ENCODE measurements around the gene SMIM35. TPM values are rescaled to one million over a fixed set of nuclear protein-coding genes. Genes with fewer than 3 reads are reported as not detected.

SMIM35 gene
- total RNA-seq, 2 experiments from 2014 or later, result not detected

DNA sequence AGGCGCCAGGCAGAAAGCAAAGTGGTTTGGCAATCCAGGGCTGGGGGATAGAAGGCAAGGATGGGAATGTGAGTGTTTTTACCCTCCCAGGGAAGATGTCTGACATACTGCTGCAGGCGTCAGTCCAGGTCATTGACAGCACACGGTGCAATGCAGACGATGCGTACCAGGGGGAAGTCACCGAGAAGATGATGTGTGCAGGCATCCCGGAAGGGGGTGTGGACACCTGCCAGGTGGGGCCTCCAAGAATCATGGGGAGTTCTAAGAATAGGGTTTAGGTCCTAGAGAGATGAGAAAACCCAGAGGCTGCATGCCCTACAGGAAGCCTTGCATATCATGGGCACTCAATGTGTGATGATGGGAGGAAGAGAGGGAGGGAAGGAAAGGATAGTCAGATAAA, 28.3 kb upstream of the SMIM35 start:
- Mint-ChIP-seq H3K9me3 (peaks cover 2% of the 10 kb centered on the region), H3K4me1 (peaks cover 31% of the 10 kb centered on the region), H3K27me3 (peaks cover 14% of the 10 kb centered on the region), H3K36me3 (no peaks in the 10 kb centered on the region), H3K4me3 (no peak overlapping the region), H3K27ac (no peak overlapping the region)
- no peak for DNase-seq

DNA sequence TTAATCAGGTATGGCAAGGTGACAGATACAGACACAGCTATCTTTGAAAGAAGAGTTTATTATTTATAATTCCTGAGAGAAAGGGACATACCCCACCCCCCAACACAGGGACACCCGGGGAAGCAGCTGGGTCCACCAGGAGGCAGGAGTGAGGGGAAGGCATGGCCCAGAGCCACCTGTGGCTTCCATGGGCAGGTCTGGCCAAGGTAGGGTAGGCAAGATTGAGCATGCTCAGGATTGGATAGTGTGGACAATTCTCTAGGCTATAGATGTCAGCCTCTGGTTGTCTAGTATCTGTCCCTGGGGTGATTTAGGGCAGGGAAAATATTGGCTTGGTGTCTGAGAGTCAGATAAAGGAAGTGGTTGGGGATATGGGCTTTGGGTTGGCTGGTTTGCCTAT, 27.5 kb upstream of the SMIM35 start:
- DNase-seq, result no peak
- no peaks in the 10 kb centered on the region for H3K9me3 Mint-ChIP-seq
- no peak overlapping the region for H3K4me3 Mint-ChIP-seq
- H3K27ac Mint-ChIP-seq, result no peak overlapping the region
- H3K4me1 Mint-ChIP-seq, result peaks cover 28% of the 10 kb centered on the region
- no peaks in the 10 kb centered on the region for H3K36me3 Mint-ChIP-seq
- H3K27me3 Mint-ChIP-seq, result peaks cover 14% of the 10 kb centered on the region

DNA sequence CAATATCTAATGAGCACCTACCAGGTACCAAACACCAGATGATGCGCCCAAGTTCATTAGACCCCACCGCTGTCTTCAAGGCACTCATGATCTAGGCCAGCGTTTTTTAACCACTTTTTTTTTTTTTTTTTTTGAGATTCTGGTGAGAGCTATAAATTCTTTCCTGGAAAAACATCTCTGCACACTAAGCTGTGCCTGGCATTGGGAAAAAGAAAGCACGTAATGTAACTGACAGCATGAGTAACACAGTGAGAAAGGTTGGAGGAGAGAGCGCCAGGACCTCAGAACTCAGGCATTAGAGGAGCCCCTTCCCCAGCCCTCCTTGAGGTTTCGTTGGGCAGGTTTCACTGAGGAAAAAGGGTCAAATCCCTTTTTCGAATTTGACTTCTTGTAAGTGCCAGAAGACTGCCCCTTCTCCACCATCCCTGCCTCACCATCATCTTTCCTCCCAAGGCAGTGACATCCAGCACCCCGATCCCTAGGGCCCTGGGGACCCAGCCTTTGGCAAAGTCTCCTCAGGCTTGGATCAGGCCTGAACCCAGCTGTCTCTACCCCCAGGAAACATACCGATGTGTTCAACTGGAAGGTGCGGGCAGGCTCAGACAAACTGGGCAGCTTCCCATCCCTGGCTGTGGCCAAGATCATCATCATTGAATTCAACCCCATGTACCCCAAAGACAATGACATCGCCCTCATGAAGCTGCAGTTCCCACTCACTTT, 26.1 kb upstream of the SMIM35 start:
- peaks cover 19% of the 10 kb centered on the region for H3K4me1 Mint-ChIP-seq
- H3K27me3 Mint-ChIP-seq, result peaks cover 10% of the 10 kb centered on the region
- H3K27ac Mint-ChIP-seq, result no peak overlapping the region
- no peaks in the 10 kb centered on the region for H3K9me3 Mint-ChIP-seq
- H3K4me3 Mint-ChIP-seq, result no peak overlapping the region
- no peaks in the 10 kb centered on the region for H3K36me3 Mint-ChIP-seq
- DNase-seq, result no peak

DNA sequence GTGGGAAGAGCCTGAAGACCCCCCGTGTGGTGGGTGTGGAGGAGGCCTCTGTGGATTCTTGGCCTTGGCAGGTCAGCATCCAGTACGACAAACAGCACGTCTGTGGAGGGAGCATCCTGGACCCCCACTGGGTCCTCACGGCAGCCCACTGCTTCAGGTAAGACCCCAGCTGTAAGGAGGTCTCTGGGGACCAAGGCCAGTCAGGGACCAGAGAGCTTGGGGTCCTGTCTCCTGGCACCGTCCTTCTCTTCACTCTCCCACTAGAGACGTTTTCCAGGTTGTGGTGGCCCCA, 24.9 kb upstream of the SMIM35 start:
- Mint-ChIP-seq H3K27me3 (peaks cover 10% of the 10 kb centered on the region), H3K4me1 (peaks cover 8% of the 10 kb centered on the region), H3K36me3 (no peaks in the 10 kb centered on the region), H3K9me3 (no peaks in the 10 kb centered on the region), H3K27ac (no peak overlapping the region), H3K4me3 (no peak overlapping the region)
- no peak for DNase-seq

DNA sequence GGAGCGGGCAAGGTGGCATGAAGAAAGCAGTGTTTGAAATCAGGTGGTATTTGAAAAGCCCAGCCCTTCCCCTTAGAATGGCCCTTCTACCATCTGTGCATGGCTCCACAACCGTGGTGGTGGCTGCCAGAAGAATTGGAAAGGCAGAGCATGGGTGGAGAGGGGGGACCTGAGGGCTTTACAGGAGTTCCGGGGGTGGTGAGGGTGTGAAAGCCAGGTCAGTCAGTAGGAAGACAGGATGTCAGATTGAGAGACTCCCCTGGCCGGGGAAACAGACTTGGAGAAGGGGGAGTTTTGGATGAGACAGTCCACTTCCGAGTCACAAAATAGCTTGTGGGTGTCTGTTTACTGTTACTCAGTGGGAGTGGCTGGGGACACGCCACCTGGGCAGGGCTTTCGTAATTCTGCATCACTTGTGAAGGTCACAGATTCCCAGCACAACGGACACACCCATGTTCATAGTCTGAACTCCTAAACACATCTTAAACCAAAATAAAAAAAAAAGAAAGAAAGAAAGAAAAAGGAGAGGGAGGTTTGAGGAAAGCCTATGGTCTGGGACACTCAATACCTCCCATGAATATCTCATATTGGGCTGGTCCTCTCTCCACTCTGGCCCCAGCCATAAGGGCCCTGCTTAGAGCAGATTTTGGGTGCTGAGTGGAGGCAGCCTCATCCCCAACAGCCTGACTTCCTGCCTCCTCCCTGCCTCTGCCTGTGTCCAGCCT, 24.4 kb upstream of the SMIM35 start:
- H3K4me1 Mint-ChIP-seq, result peaks cover 6% of the 10 kb centered on the region
- peaks cover 10% of the 10 kb centered on the region for H3K27me3 Mint-ChIP-seq
- H3K9me3 Mint-ChIP-seq, result no peaks in the 10 kb centered on the region
- no peak overlapping the region for H3K27ac Mint-ChIP-seq
- no peak for DNase-seq
- no peaks in the 10 kb centered on the region for H3K36me3 Mint-ChIP-seq
- H3K4me3 Mint-ChIP-seq, result no peak overlapping the region

DNA sequence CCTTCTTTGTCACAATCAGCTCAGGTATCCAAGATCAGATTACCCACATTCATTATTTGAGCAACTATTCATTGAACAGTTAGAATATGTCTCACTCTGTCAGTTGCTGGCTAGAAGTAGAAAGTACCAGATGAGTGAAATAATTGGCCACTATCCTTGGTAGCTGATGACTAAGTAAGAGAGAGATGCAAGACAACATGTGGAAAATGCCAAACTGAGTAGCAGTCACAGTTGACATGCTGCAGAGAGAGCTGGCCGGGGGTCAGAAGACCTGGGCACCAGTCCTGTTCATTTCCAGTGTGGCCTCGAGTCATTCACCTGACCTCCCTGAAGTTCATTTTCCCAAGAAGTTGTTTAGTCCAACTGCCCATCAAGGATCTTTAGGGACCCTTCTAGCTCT, 22.5 kb upstream of the SMIM35 start:
- H3K9me3 Mint-ChIP-seq, result no peaks in the 10 kb centered on the region
- peaks cover 10% of the 10 kb centered on the region for H3K27me3 Mint-ChIP-seq
- no peaks in the 10 kb centered on the region for H3K36me3 Mint-ChIP-seq
- no peak overlapping the region for H3K4me3 Mint-ChIP-seq
- H3K27ac Mint-ChIP-seq, result no peak overlapping the region
- peaks cover 3% of the 10 kb centered on the region for H3K4me1 Mint-ChIP-seq
- DNase-seq, result no peak

DNA sequence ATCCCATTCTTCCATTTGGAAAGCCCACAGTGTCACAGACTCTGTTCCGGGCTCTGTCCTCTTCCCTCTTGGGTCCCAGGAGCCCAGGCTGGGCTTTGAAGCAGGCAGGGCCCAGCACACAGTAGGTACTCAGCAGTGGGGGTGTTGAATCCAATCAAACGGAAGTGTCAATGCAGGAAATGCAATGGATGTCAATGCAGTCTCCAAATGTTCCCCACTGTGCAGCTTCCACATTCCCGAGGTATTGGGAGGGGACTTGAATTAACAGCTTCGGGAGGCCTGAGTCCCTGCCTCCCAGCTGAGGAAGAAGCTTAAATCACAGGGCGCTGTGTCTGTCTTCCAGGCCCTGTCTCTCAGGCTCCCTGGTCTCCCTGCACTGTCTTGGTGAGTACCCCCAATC, 21.8 kb upstream of the SMIM35 start:
- Mint-ChIP-seq H3K27me3 (peaks cover 10% of the 10 kb centered on the region), H3K27ac (no peak overlapping the region), H3K4me1 (peaks cover 3% of the 10 kb centered on the region), H3K9me3 (no peaks in the 10 kb centered on the region), H3K4me3 (no peak overlapping the region), H3K36me3 (no peaks in the 10 kb centered on the region)
- no peak for DNase-seq

DNA sequence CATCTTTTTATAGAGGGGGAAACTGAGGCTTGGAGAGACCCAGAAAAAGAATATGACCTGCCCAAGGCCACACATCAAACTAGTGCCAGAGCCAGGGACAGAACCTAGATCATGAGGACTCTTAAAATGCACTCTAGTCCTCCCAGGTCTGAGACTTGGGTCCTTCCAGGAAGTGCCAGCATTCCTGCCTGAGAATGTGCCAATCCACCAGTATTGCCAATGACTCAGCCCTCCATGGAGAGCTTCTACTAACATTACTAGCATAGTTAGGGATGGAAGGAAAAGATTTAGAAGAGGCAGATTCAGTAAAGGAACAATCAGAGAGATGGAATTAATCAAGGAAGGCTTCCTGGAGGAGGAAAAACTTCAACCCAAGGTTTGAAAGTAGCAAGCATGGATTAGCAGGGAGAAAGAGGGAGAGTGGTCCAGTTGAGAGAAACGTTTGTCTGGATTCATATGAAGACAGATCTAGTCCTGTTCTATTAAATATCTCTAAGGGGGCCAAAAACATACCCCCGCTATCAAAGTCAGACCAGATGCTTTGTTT, 20.1 kb upstream of the SMIM35 start:
- DNase-seq, result no peak
- Mint-ChIP-seq H3K9me3 (no peaks in the 10 kb centered on the region), H3K4me1 (peaks cover under 1% of the 10 kb centered on the region), H3K27ac (no peak overlapping the region), H3K36me3 (no peaks in the 10 kb centered on the region), H3K27me3 (peaks cover 14% of the 10 kb centered on the region), H3K4me3 (no peak overlapping the region)

DNA sequence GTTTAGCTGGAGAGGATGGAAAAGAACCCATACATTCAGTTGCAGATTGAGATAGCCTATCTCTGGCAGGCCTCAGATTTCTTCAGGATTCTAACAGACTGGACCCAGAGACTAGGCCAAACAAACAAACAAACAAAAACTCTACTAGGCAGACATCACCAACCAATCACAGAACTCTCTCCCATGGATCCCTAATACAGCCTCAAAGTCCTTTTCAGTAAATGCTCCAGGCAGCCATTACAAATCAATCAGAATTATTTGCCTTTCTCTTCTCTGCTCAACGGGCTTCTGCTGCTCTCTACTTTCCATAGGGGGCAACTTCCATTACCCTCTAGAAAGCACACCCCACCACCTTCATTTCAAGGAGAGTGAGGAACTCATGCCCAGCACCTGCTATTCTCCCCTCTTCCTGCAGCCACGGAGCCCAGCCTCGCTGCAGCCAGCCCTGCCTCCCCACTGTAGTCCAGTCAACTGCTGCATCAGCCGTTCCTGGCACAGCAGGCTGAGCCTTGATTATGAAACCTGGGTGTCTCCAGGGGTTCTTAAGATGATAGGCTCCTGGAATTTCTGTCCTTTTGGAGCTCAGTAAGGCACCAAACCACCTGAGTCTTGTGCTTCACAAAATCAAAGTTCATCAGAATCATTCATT, 19.0 kb upstream of the SMIM35 start:
- no peaks in the 10 kb centered on the region for H3K9me3 Mint-ChIP-seq
- DNase-seq, result no peak
- no peaks in the 10 kb centered on the region for H3K4me1 Mint-ChIP-seq
- H3K36me3 Mint-ChIP-seq, result no peaks in the 10 kb centered on the region
- no peak overlapping the region for H3K4me3 Mint-ChIP-seq
- peaks cover 9% of the 10 kb centered on the region for H3K27me3 Mint-ChIP-seq
- H3K27ac Mint-ChIP-seq, result no peak overlapping the region

DNA sequence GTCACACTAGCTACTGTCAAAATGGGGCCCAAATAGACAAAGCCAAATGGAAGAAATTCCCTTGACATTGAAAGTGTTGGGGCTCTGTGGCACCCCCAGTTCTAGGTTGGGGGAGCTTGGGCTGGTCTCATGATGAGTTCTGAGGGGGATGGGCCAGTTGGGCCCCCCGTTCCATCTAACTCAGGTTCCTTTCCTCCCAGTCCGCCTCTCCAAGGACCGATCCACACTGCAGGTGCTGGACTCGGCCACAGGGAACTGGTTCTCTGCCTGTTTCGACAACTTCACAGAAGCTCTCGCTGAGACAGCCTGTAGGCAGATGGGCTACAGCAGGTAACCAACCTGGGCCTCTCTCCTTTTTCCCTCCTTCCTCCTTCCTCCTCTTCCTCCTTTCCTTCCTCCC, 17.7 kb upstream of the SMIM35 start:
- Mint-ChIP-seq H3K27me3 (peaks cover 4% of the 10 kb centered on the region), H3K4me3 (no peak overlapping the region), H3K9me3 (no peaks in the 10 kb centered on the region), H3K27ac (no peak overlapping the region), H3K4me1 (no peaks in the 10 kb centered on the region), H3K36me3 (no peaks in the 10 kb centered on the region)
- DNase-seq, result no peak

DNA sequence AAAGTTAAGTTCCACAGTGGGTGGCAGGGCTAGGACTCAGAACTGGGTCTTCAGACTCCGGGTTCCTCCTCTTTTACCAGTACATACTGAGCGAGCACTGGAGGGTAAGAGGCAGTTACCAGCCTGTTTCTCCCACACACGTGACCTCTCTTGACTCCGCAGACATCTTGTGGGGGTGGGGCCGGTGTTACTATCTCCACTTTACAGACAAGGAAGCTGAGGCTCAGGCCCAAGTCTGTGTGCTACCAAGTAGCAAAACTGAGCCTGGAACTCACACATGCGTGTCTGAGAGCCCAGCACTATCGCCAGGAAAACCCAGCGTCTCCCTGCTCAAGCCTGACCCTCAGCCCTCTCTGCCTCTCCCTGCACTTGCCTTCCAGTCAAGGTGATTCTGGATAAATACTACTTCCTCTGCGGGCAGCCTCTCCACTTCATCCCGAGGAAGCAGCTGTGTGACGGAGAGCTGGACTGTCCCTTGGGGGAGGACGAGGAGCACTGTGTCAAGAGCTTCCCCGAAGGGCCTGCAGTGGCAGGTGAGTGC, 16.0 kb upstream of the SMIM35 start:
- Mint-ChIP-seq H3K27ac (no peak overlapping the region), H3K36me3 (no peaks in the 10 kb centered on the region), H3K9me3 (no peaks in the 10 kb centered on the region), H3K4me1 (no peaks in the 10 kb centered on the region), H3K27me3 (peaks cover 4% of the 10 kb centered on the region), H3K4me3 (no peak overlapping the region)
- no peak for DNase-seq

DNA sequence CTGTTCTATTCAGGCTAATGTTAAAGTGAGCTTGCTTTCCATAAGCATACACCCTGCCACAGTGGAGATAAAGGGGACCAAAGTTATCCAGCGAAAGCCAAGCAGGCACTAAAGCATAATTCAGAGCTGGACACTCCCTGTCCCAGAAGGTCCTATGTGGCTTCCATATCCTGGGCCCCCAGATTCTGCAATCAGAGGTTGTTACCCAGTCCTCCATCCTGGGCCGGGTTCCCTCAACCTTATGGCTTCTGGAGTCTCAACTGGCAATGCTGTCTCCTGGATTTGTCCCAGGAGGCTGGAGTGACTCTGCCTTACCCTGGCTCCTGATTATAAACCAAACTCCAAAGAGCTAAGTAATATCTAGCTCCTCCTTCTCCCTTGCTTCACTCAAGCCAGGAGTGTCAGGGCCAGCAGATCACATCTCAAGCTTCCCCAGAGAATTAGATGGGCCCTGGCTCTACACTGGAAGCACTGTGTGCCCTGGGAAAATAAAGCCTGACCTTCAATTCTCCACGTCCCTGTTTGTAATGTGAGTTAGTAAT, 14.0 kb upstream of the SMIM35 start:
- Mint-ChIP-seq H3K36me3 (no peaks in the 10 kb centered on the region), H3K9me3 (no peaks in the 10 kb centered on the region), H3K4me3 (no peak overlapping the region), H3K27me3 (peaks cover 4% of the 10 kb centered on the region), H3K4me1 (no peaks in the 10 kb centered on the region), H3K27ac (no peak overlapping the region)
- DNase-seq, result no peak

DNA sequence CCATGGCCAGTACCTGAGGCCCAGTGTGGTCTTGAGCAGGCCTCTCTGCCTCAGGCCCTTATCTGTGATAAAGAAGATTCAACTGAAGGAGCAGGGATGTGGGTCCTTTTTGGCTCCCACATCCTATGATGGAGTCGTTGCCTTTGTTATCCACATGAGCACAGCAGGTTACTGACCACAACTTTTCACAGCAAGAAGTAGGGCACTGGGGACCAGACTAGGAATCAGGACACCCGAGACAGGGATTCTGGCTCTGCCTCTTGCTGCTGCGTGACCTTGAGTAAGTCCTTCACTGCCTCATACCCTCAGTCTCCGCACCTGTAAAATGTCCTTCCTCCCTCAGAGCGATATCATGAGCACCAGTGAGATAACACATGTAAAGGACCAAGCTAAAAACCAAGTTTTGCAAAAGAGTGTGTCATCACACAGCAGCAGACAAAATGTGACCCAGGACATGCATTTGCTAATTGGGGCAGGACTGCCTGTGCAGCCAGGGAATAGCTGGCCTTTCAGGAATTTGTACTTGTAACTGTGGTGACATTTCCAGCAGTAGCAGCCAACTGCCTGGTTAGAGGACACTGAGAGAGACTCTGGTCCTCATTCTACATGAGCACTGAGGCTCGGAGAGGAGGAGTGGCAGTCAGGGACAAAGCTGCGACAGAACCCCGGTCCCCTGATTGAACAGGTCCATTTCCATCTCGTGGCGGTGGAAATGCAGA, 13.2 kb upstream of the SMIM35 start:
- H3K9me3 Mint-ChIP-seq, result no peaks in the 10 kb centered on the region
- peaks cover 4% of the 10 kb centered on the region for H3K27me3 Mint-ChIP-seq
- no peak for DNase-seq
- H3K4me1 Mint-ChIP-seq, result no peaks in the 10 kb centered on the region
- no peaks in the 10 kb centered on the region for H3K36me3 Mint-ChIP-seq
- no peak overlapping the region for H3K27ac Mint-ChIP-seq
- H3K4me3 Mint-ChIP-seq, result no peak overlapping the region

DNA sequence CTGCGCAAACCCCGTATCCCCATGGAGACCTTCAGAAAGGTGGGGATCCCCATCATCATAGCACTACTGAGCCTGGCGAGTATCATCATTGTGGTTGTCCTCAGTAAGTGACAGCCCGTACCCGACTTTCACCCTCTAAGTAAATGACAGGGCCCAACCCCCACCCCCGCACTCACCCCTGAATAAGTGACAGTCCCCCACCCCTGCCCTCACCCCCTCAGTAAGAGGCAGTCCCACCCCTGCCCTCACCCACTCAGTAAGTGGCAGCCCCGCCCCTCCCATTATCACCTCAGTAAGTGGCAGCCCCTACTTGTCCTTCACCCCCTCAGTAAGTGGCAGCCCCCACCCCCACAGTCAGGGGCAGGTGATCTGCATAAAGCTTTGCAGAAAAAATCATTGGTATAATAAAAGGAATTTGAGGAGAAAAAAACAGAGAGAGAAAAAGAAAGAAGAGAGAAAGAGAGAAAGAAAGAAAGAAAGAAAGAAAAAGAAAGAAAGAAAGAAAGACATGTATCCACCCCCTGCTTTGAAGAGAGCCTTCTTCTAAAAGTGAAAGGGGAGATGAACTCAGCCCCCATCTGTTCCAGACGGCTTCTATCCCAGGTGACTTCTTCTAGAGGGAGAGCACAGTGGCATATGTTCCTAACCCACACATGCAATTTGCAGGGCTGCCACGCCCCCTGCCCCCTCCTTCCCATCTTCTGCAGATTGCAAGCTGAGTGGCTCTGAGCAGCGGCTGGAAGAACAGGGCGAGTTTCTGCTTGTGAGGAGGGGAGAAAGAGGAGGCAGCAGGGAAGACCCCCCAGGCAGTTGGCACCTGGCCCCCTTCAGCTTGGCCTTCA, 12.5 kb upstream of the SMIM35 start:
- no peaks in the 10 kb centered on the region for H3K36me3 Mint-ChIP-seq
- no peak overlapping the region for H3K27ac Mint-ChIP-seq
- no peak for DNase-seq
- peaks cover 4% of the 10 kb centered on the region for H3K27me3 Mint-ChIP-seq
- H3K4me1 Mint-ChIP-seq, result no peaks in the 10 kb centered on the region
- no peaks in the 10 kb centered on the region for H3K9me3 Mint-ChIP-seq
- no peak overlapping the region for H3K4me3 Mint-ChIP-seq
